Measurements from ENCODE around the gene NR1H4. TPM values are rescaled to one million over a fixed set of nuclear protein-coding genes. Genes with fewer than 3 reads are reported as not detected.
"Not testable (repeated sequence)": the region's sequence is repeated elsewhere in the genome, so short reads cannot be mapped to it uniquely, and the experiment has no call there.

NR1H4 gene
- total RNA-seq, 1 experiment from 2014 or later: not detected

- DNase-seq (ENCODE audit: low read depth): no peak
Measured at GRCh38 chr12:100472325-100472724, 1.3 kb upstream of the NR1H4 start.

- peak; percentile 75 for DNase-seq (ENCODE audit: low read depth)
Measured at GRCh38 chr12:100473050-100473715, 483 bp upstream of the NR1H4 start.

DNA sequence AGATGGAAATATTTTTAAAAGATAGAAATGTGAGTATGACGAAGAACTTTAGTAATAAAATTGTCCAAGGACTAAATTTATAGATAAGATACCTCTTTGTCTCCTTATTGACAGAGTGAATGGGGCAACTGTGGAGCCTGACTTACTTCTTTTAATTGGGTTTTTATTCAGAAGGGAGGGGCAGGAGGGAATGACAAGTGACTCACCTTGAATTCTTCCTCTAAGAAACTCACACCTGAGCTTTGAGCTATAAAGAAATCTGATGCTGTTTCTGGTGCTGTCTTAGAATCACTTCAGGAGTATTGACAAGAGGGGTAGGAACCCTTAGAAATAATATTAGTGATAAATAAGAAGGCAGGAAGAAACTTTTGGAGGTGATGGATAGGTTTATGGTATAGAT, 951 bp downstream of the NR1H4 start:
- DNase-seq (ENCODE audit: low read depth): no peak

GRCh38 chr12:100476013-100476751, 2.5 kb downstream of the NR1H4 start:
- DNase-seq (ENCODE audit: low read depth): no peak

- DNase-seq (ENCODE audit: low read depth): peak; percentile 7
Measured at GRCh38 chr12:100481021-100481420, 7.4 kb downstream of the NR1H4 start.

DNA sequence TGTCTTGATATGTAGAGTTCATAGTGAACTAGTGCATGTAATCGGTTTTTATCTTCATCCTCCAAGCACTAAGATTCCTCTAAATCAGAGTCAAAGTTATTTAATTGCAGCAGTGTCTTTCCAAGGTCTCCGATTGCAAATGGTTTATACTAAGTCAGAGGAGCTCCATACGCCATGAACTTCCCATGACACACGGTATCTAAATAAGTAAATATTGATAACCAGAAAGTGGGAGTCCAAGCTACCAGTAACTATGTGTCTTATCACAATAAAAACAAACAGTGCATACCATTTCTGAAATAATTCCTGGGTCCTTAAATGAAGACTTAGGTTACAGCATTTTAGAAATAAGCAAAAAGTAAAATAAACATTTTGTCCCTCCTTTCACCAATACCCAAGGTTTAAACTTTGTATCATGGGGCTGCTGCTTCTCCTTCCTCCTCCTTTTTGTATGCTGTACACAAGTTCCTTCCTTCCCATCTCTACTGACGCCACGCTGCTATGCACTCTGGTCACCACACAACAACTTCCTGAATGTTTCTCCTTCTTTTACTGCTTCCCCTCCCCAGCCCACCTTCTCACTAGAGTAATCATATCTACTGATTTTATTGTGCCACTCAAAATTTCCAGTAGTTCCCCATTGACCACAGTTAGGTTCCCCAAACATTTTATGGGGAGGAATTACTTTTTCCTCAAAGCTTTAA, 10.7 kb downstream of the NR1H4 start:
- DNase-seq (ENCODE audit: low read depth): no peak

DNA sequence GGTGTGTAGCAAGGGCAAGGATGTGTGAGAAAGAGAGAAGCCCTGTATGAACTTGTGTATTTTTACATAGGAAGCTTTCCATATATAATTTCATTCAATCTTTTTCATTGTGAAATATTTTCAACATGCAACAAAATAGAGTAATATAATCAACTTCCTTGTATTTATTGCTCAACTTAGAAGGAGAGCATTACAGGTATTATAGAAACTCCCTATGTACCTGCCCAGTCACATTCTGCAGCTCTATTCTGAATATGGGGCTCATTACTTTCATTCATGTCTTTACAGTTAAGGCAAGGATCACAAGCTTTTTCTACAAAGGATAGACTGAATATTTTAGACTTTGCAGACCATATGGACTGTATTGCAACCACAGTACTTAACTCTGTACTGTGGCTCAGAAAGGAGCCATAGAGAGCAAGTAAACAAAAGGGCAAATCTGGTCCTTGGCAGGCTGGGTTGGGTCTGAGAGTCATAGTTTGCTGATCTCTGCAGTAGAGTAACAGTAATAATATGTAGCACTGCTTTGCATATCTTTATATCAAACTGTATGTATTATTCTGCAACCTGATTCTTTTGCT, 11.3 kb downstream of the NR1H4 start:
- no peak for DNase-seq (ENCODE audit: low read depth)

DNA sequence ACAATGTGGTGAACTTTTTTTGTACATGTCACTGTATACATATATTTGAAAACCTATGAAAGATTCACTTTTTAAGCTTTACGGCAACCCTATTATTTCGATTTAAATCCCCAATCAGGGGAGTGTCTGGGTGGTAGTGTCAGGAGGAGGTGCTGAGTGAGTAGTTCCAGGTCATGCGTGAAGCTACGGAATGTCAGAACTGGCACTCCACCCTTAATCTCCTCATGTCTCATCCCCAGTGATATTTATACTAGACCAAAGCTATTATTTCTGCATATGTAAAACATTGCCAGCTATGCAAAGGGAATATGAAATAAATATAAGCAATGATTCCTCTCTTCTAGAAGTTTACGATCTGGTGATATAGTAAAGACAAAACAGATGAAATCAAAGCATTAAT, 12.3 kb downstream of the NR1H4 start:
- no peak for DNase-seq (ENCODE audit: low read depth)

GRCh38 chr12:100489251-100489820, 15.7 kb downstream of the NR1H4 start:
- no peak for DNase-seq (ENCODE audit: low read depth)

DNA sequence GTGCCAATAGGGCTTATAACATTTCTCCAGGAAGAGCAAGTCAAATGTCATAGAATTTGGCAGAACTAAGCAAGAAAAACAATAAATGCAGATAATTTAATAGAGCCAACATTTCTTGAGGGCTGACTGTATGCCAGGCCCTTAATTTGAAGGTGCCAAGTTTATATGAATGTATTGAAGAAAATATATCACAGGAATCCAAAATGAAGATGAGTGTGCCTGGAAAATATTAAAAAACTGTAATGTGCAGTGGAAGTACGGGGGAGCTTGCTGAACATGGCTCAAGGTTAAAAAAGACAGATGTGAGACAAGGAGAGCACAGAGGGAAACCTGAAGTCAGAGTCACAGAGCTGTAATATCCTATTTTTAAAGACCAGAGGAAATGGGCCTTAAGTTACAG, 16.4 kb downstream of the NR1H4 start:
- no peak for DNase-seq (ENCODE audit: low read depth)

DNA sequence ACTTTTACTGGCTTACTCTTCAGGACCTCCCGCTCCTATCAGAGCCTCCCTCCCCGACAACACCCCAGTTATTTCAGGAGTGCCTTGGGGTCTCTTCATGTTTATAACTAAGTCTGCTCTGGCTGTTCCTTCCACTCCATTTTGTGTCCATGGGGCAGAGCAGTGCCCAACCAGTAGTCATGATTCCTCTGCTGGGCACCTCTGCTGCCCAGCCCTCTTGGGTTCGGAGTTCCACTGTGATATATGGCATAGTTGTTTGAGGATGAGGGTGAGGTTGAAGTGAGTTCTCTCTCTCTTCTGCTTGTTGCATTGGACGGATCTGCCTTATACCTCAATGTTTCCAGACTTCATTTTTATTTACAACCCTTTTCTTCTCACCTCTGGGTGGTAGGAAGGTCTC, 17.4 kb downstream of the NR1H4 start:
- DNase-seq (ENCODE audit: low read depth): no peak

GRCh38 chr12:100493396-100494012, 19.8 kb downstream of the NR1H4 start:
- DNase-seq (ENCODE audit: low read depth): no peak

GRCh38 chr12:100494026-100494425, 20.4 kb downstream of the NR1H4 start:
- no peak for DNase-seq (ENCODE audit: low read depth)

DNA sequence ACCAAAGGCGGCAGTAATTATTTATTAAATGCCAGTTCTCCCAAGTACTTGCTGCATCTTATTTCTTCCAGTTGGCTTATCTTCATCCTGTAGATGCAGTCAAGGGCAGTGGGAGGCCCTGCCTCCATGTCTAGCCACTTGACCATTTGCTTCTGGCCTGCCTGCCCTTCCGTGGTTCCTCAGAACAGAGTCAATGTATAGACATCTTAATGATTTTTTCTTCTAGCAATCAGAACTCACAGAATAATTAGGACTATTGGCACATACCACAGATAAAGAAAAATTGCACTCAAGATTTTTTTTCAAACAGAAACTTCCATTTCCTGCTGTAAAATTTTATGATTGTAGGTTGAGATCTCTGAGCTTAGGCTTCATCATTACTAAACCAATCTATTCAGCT, 20.9 kb downstream of the NR1H4 start:
- no peak for DNase-seq (ENCODE audit: low read depth)

GRCh38 chr12:100497105-100497795, 23.6 kb downstream of the NR1H4 start:
- no peak for DNase-seq (ENCODE audit: low read depth)

GRCh38 chr12:100498141-100498540, 24.5 kb downstream of the NR1H4 start:
- DNase-seq (ENCODE audit: low read depth): no peak

- DNase-seq (ENCODE audit: low read depth): no peak
Measured at GRCh38 chr12:100499416-100499815, 25.8 kb downstream of the NR1H4 start.

DNA sequence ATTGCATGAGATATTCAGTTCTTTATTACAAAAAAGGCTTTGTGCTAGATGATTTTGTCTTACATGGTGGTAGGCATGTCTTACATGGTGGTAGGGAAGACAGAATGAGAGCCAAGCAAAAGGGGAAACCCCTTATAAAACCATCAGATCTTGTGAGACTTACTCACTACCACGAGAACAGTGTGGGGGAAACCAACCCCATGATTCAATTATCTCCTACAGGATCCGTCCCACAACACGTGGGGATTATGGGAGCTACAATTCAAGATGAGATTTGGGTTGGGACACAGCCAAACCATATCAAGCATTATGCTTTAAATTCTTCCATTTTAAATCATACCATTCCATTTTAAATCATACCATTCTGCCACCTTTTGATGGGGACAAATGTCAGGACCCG, 29.1 kb downstream of the NR1H4 start:
- DNase-seq (ENCODE audit: low read depth): not testable (repeated sequence)

DNA sequence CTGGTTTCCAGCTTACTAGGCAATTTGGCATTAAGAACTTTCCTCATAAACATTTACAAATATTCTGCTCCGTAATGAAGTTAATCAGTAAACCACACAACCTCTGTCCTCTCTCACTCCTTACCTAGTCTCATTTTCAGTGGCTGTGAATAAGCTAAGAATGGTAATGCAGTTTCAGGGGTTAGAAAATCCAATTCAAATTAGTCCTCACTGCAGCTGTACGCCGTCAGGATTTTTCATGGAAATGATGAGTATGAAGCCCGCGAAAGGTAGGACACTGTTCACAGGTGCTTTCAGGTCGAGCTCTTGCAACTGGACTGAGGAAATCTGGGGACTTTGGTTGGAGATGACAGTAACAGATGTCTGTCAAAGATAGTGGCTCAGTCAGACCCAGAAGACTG, 29.6 kb downstream of the NR1H4 start:
- no peak for DNase-seq (ENCODE audit: low read depth)

DNA sequence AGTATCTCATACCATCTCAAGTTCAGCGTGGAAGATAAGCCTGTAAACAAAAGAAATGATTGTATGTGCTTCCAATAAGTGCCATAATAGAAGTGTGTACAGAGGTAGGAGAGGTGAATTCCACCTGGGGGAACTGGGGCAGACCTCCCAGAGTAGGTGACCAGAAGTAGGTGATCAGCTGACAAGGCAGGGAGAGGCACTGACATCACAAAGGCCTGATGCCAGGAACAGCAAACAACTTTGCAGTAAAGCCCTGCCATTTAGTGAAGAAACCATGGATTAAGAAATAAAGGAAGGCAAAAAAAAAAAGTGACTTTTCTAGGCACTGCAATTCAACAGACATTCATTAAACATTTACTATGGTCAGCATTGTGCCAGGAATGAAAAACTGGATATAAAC, 31.1 kb downstream of the NR1H4 start:
- no peak for DNase-seq (ENCODE audit: low read depth)

GRCh38 chr12:100508751-100509150, 35.1 kb downstream of the NR1H4 start:
- DNase-seq (ENCODE audit: low read depth): no peak
